HCEC 1CT (cell line): Measurements from ENCODE around the gene TRIP6.
"Not testable (repeated sequence)": the region's sequence is repeated elsewhere in the genome, so short reads cannot be mapped to it uniquely, and the experiment has no call there.

Source experiments
- DNase-seq: peaks from one replicate; pipeline ENCODE4 v3.0.0-alpha.2; 2017

Gene TRIP6

GRCh38 chr7:100891568-100892247 lies 24.5 kb downstream of the TRIP6 start:
- DNase-seq = no peak

DNA sequence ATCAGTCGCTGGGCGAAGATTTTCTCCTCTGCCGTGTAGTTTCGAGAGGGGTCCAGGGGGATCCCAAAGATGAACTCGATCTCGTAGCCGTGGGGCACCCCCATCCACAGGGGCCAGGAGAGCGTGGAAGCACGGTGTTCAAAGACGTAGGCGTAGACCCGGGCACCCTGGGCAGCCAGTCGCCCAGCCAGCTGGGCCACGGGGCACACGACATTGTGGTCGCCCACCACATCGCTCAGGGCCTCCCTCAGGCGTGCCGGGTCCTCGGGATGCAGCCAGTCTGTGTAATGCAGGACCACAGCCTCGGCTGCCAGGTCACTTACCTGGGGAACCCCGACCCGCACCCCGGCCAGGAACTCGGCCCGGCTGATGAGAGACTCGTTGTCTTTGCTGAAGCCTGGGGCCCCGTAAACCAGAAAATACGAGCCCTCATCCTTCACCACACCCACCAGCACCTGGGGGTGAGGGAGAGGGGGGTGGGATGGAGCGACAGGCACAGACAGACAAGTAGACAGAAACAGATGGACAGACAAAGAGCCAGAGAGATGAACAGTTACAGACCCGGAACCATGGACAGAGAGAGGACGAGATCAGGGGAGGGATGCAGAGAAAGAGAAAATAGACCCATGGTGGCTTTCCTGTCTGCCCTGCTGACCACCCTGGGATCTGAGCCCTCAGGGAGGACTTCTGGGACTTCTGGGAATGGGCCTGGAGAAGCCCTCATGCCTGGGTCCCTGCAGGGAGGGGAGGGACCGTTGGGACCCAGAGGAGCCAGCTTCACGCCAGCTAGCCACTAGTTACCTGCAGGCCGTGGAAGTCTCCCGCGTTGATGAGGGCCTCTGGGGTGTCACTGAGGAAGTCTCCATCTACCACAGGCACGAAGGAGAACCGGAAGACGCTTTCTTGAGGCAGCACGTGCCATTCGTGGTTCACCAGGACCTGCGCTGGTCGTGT lies 25.5 kb downstream of the TRIP6 start:
- DNase-seq = no peak

GRCh38 chr7:100893318-100893895 lies 26.2 kb downstream of the TRIP6 start:
- no peak for DNase-seq

DNA sequence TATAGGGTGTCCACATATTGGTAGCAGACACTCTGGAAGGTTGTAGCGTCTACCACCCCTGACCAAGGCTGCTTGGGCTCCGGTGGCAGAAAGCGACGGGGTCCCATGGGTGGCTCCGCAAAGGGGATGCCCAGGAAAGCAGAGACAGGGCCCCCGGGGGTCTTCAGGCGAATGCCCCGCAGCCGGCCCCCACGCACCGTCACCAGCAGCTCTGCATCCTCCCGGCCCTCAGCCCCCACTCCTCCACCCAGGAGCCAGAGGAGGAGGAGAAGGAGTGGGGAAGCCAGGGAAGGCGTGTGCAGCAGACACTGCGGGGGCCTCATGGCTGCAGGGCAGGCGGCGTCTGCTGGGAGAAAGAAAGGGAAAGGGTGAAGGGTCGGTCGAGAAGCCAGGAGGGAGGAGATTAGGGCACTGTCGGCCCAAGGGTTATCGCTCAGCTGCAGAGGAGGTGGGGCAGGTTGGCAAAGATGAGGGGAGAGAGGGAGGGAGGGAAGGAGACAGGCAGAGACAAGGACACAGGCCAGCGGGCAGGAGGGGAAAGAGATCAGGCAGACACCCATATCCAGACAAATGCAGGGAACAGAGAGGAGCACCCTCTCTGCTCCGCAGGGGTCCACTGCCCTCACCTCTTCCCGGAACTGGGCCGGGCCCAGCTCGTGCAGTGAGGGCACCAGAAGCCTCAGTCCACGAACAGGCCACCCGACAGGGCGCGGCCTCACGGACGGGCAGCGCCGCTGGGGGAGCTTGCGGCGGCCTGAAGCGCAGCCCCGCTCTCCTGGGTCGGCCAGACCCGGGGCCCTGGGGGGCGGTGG lies 26.9 kb downstream of the TRIP6 start:
- no peak for DNase-seq

GRCh38 chr7:100894860-100895700 lies 27.9 kb downstream of the TRIP6 start:
- DNase-seq = no peak

- no peak for DNase-seq
Measured at GRCh38 chr7:100895701-100895955, 28.4 kb downstream of the TRIP6 start, which contains the start of gene ACHE. TSS of gene ACHE (minus strand) at chr7:100895888. CDS start at chr7:100894232, 1,656 bp downstream.

- DNase-seq = no peak
Measured at GRCh38 chr7:100895956-100896731, 29.0 kb downstream of the TRIP6 start.

GRCh38 chr7:100896732-100897608 lies 29.8 kb downstream of the TRIP6 start:
- no peak for DNase-seq

GRCh38 chr7:100897772-100898454 lies 30.7 kb downstream of the TRIP6 start:
- DNase-seq = no peak

DNA sequence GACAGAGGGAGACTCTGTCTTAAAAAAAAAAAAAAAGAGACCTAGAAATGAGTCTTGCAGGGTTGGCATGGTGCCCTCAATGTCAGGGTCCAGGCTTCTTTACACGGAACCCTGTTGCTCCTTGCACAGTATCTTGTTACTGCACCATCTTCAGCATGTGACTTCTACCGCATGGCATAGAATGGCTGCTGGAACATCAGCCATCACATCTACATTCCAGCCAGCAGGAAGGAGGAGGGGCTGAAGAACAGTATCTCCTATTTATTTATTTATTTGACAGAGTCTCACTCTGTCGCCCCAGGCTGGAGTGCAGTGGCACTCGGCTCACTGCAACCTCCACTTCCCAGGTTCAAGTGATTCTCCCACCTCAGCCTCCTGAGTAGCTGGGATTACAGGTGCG lies 32.2 kb downstream of the TRIP6 start:
- no peak for DNase-seq

DNA sequence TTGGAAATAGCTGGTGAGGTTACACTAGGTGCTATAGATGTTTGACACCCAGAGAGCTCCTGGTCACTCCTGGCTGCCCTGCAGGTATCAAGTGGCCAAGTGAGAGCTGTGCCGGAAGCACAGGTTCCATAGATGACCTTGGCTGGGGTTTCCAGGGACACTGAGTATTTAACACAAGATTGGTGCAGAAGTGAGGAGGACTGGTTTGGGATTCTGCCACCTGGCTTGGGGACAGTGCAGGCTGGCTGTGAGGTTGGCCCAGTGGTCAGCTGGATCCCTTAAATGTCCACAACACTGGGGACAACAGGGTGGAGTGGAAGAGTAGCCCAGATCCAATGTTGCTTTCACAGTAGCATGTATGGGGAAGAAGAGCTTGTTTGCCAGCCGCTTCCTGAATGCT lies 33.8 kb downstream of the TRIP6 start:
- no peak for DNase-seq

- no peak for DNase-seq
Measured at GRCh38 chr7:100901921-100902332, 34.7 kb downstream of the TRIP6 start.

DNA sequence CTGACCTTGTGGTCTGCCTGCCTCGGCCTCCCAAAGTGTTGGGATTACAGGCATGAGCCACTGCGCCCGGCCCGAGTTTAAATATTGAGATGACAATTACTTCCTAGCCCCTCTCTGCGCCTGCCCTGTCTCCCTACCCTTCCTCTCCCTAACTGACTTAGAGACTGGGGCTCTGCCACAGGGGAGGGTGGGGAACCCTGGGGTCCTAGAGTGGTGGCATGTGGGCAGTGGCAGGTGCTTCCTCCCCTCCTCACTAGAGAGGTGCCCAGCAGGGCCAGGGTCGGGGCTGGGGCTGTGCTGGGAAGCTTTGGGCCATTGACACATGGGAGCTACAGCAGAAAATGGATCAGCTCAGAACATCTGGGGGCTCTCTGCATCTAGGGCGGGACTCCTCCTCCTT lies 35.5 kb downstream of the TRIP6 start:
- no peak for DNase-seq

DNA sequence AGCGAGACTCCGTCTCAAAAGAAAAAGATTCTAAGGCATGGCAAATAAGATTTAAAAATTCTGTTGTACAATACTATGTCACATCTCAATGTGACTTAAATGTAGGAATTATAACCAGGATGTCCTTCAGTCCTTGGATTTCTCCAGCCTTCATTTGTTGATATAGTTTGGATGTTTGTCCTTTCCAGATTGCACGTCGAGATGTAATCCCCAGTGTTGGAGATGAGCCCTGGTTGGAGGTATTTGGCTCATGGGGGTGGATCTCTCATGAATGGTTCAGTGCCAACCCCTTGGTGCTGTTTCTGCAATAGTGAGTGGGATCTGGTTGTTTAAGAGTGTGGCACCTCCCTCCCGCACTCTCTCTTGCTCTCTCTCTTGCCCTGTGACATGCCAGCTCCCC lies 41.3 kb downstream of the TRIP6 start:
- no peak for DNase-seq

- not testable (repeated sequence) for DNase-seq
Measured at GRCh38 chr7:100910443-100910842, 43.3 kb downstream of the TRIP6 start.

DNA sequence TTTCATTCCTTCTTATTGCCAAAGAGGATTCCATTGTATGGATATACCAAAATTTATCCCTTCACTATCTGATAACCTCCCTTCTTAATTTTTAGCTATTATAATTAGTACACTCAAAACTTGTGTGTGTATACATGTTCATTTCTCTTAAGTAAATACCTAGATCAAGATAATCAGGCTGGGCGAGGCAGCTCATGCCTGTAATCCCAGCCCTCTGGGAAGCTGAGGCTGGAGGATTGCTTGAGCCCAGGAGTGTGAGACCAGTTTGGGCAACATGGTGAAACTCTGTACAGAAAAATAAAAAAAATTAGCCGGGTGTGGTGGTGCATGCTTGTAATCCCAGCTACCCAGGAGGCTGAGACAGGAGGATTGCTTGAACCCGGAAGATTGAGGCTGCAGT lies 44.3 kb downstream of the TRIP6 start:
- no peak for DNase-seq

DNA sequence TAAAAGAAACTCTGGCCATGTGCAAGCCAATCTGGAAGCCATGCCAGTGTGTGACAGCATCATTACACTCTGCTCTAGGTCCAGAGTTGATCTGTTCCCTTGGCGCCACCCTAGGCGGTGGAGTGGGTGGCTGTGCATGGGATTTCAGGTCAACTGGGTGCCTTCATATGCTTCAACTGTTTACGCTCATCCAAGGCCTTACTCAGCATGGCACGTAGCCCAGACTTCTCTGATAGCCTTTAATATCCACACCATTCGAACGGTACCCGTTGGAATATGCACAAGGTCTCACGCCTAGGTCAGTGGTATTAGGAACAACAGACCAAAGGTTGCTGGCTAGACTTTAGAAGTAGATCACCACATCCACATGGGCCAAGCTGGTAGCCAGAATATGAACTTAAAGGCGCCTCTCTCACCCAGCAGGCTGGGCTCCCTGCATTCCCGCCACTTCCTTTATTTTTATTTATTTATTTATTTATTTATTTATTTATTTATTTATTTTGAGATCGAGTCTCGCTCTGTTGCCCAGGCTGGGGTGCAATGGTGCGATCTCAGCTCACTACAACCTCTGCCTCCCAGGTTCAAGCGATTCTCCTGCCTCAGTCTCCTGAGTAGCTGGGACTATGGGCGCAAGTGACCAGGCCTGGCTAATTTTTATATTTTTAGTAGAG lies 47.2 kb downstream of the TRIP6 start:
- no peak for DNase-seq

GRCh38 chr7:100914879-100915447 lies 47.8 kb downstream of the TRIP6 start:
- no peak for DNase-seq

- not testable (repeated sequence) for DNase-seq
Measured at GRCh38 chr7:100919335-100919734, 52.1 kb downstream of the TRIP6 start.
